ENCODE data around the gene OR4F29.
"Not testable (repeated sequence)": the region's sequence is repeated elsewhere in the genome, so short reads cannot be mapped to it uniquely, and the experiment has no call there.

OR4F29 gene

GRCh38 chr1:451578-451977 is at the start of gene OR4F29:
OR4F29 (minus strand) TSS chr1:451678; CDS start chr1:451678, 0 bp downstream.
- not testable (repeated sequence) for H3K9me3 ChIP-seq (ENCODE audit: control insufficient read depth in 5 of 5, low read length in 5 of 5); H3K4me1 ChIP-seq (ENCODE audit: control insufficient read depth in 5 of 5, insufficient read depth in 5 of 5, low read length in 5 of 5); H3K36me3 ChIP-seq (ENCODE audit: control insufficient read depth in 5 of 5, insufficient read depth in 5 of 5, low read length in 5 of 5); H3K27me3 ChIP-seq (ENCODE audit: control insufficient read depth in 5 of 5, insufficient read depth in 4 of 5, low read length in 5 of 5); H3K9ac ChIP-seq (ENCODE audit: low read length in 5 of 5); H3K27ac ChIP-seq (ENCODE audit: low read depth, low read length); H3K4me3 ChIP-seq (ENCODE audit: low read depth in 1 of 5, low read length in 5 of 5)
